ENCODE measurements around the gene ASB3.
"Not testable (repeated sequence)": the region's sequence is repeated elsewhere in the genome, so short reads cannot be mapped to it uniquely, and the experiment has no call there.

The ASB3 gene

GRCh38 chr2:53729143-53729762 lies 57.5 kb downstream of the ASB3 start:
- DNase-seq = no peak

- no peak for DNase-seq
These were observed 58.8 kb downstream of the ASB3 start for GRCh38 chr2:53727921-53728320.

- DNase-seq = no peak
These were observed 61.1 kb downstream of the ASB3 start for GRCh38 chr2:53725662-53726061.

- DNase-seq = peak; percentile 2
These were observed 62.2 kb downstream of the ASB3 start for GRCh38 chr2:53724536-53724935.

- DNase-seq = not testable (repeated sequence)
These were observed 65.8 kb downstream of the ASB3 start for GRCh38 chr2:53720944-53721343.

GRCh38 chr2:53715568-53715967 lies 71.2 kb downstream of the ASB3 start:
- DNase-seq = no peak

- DNase-seq = no peak
These were observed 75.4 kb downstream of the ASB3 start for GRCh38 chr2:53711271-53711780.

GRCh38 chr2:53708988-53709387 lies 77.8 kb downstream of the ASB3 start:
- no peak for DNase-seq

GRCh38 chr2:53701221-53701620 lies 85.5 kb downstream of the ASB3 start:
- no peak for DNase-seq

GRCh38 chr2:53697686-53698085 lies 89.1 kb downstream of the ASB3 start:
- no peak for DNase-seq

- DNase-seq = no peak
These were observed 89.7 kb downstream of the ASB3 start for GRCh38 chr2:53697092-53697491.

GRCh38 chr2:53695575-53695974 lies 91.2 kb downstream of the ASB3 start:
- no peak for DNase-seq

- no peak for DNase-seq
These were observed 92.5 kb downstream of the ASB3 start for GRCh38 chr2:53694096-53694771.

GRCh38 chr2:53690876-53691275 lies 95.9 kb downstream of the ASB3 start:
- DNase-seq = peak; percentile 10

GRCh38 chr2:53672881-53673522 lies 113.8 kb downstream of the ASB3 start:
- DNase-seq = no peak

- no peak for DNase-seq
These were observed 116.4 kb downstream of the ASB3 start for GRCh38 chr2:53670331-53670730.

- no peak for DNase-seq
These were observed 118.1 kb downstream of the ASB3 start for GRCh38 chr2:53668624-53669026.

GRCh38 chr2:53667130-53667529 lies 119.6 kb downstream of the ASB3 start:
- not testable (repeated sequence) for DNase-seq

- no peak for DNase-seq
These were observed 125.9 kb downstream of the ASB3 start for GRCh38 chr2:53660886-53661285.

- not testable (repeated sequence) for DNase-seq
These were observed 128.3 kb downstream of the ASB3 start for GRCh38 chr2:53658474-53658873.

- DNase-seq = no peak
These were observed 131.5 kb downstream of the ASB3 start for GRCh38 chr2:53655256-53655655.

GRCh38 chr2:53654396-53654795 lies 132.4 kb downstream of the ASB3 start:
- DNase-seq = no peak

- no peak for DNase-seq
These were observed 134.6 kb downstream of the ASB3 start for GRCh38 chr2:53652131-53652530.

- no peak for DNase-seq
These were observed 140.0 kb downstream of the ASB3 start for GRCh38 chr2:53646788-53647187.

Data from activated CD4-positive, alpha-beta T cell treated with anti-CD3 and anti-CD28 coated beads, Interleukin-10, Interleukin-2, amounts not matched to agents 100 ng/mL and 50 ng/mL, durations not matched to agents 16 hours and 8 hours (primary cell).